KMS-11 (cell line): ENCODE data around the gene NUBP2.

Experiments
- H2AFZ ChIP-seq: fragments of 200-600 bp; sonication (generic); 2 replicates; pipeline ENCODE4 v1.6.1; 2016; ENCODE audit warnings: antibody characterized with exemption, mixed run types, low read depth
- H3K27ac ChIP-seq: fragments of 200-600 bp; sonication (generic); 2 replicates; pipeline ENCODE4 v1.6.1; 2016; ENCODE audit warnings: mild to moderate bottlenecking, mixed run types
- H3K27me3 ChIP-seq: fragments of 200-600 bp; sonication (generic); 2 replicates; pipeline ENCODE4 v1.6.1; 2017; ENCODE audit warnings: mild to moderate bottlenecking, low read depth, mixed run types, moderate library complexity; ENCODE audit not compliant: insufficient read depth
- H3K36me3 ChIP-seq: fragments of 200-600 bp; sonication (generic); 2 replicates; pipeline ENCODE4 v1.6.1; 2017; ENCODE audit warnings: mild to moderate bottlenecking, mixed run types; ENCODE audit not compliant: insufficient read depth
- H3K4me1 ChIP-seq: fragments of 200-600 bp; sonication (generic); 2 replicates; pipeline ENCODE4 v1.6.1; 2016; ENCODE audit warnings: mild to moderate bottlenecking, low read depth, mixed run types; ENCODE audit not compliant: poor library complexity, severe bottlenecking
- H3K4me2 ChIP-seq: fragments of 200-600 bp; sonication (generic); 2 replicates; pipeline ENCODE4 v1.7.0; 2016; ENCODE audit warnings: mild to moderate bottlenecking, mixed run types
- H3K4me3 ChIP-seq: fragments of 200-600 bp; sonication (generic); IDR thresholded peaks from 2 replicates; pipeline ENCODE4 v1.6.1; 2017; ENCODE audit warnings: low read depth, low read length, mixed read lengths; ENCODE audit not compliant: insufficient read depth
- H3K79me2 ChIP-seq: fragments of 200-600 bp; sonication (generic); 2 replicates; pipeline ENCODE4 v1.6.1; 2016; ENCODE audit warnings: low read depth, mixed run types; ENCODE audit not compliant: insufficient read depth
- H3K9ac ChIP-seq: fragments of 200-600 bp; sonication (generic); 2 replicates; pipeline ENCODE4 v1.6.1; 2016; ENCODE audit warnings: mild to moderate bottlenecking, mixed run types
- H4K20me1 ChIP-seq: fragments of 200-600 bp; sonication (generic); 2 replicates; pipeline ENCODE4 v1.6.1; 2016; ENCODE audit warnings: mild to moderate bottlenecking, mixed run types; ENCODE audit not compliant: insufficient read depth
- CTCF ChIP-seq: fragments of 200-600 bp; sonication (generic); conservative IDR thresholded peaks from 2 replicates; pipeline ENCODE4 v1.6.1; 2017; ENCODE audit warnings: low read depth, mild to moderate bottlenecking, antibody characterized with exemption, low read length, moderate library complexity, mixed read lengths

Gene NUBP2

DNA sequence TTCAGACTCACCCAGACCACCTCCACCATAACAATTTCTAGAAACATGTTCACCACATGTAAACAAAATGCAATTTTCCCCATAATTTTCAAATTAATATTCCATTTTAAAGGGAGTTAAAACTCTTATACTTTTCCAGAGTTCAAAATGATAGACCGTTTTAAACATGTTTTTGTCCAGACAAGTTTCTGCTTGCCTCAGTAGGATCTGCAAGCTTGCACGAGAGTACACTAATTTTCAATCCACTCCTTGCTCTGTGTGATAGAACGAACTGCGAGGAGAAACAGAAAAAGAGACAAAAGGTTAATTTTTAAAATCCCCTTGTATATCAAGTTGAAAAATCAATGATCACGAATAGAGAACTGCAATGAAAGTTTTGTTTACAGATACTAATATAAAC lies 51.3 kb downstream of the NUBP2 start:
- TF ChIP-seq CTCF = no peak

More for the DNA sequence above, 51.3 kb downstream of the NUBP2 start:
- Histone ChIP-seq H3K4me2 (no peak overlapping the region), H3K4me3 (no peak overlapping the region), H3K9ac (no peak overlapping the region), H3K4me1 (peaks cover 4% of the 10 kb centered on the region), H4K20me1 (no peaks in the 10 kb centered on the region), H3K27ac (no peak overlapping the region), H3K27me3 (no peaks in the 10 kb centered on the region), H3K79me2 (no peaks in the 10 kb centered on the region), H2AFZ (no peak overlapping the region), H3K36me3 (no peaks in the 10 kb centered on the region)
